ENCODE measurements around the gene FIZ1.

The FIZ1 gene

DNA sequence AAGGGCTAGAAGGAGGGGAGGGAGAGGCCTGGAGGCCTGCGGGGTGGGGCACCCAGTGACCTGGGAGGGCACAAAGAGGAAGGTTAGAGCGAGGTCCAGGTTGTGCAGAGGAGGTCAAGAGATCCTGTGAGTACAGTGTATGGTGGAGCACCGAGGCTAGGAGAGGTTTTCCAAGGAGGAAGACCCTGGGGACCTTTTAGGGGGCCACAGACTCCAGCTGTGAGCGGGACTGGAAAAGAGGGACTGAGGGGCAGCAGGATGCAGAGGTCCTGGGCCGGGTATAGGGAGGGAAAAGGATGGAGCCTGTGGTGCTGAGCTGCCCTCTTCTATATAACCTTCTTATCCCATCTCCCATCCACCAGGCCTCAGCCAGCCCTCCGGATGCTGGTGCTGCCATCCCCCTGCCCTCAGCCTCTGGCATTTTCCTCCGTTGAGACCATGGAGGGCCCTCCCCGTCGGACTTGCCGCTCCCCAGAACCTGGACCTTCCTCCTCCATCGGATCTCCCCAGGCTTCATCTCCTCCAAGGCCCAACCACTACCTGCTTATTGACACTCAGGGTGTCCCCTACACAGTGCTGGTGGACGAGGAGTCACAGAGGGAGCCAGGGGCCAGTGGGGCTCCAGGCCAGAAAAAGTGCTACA is 45.0 kb upstream of the FIZ1 start:
- DNase-seq (ENCODE audit: low spot score): no peak
- TF ChIP-seq, protein P1, sequence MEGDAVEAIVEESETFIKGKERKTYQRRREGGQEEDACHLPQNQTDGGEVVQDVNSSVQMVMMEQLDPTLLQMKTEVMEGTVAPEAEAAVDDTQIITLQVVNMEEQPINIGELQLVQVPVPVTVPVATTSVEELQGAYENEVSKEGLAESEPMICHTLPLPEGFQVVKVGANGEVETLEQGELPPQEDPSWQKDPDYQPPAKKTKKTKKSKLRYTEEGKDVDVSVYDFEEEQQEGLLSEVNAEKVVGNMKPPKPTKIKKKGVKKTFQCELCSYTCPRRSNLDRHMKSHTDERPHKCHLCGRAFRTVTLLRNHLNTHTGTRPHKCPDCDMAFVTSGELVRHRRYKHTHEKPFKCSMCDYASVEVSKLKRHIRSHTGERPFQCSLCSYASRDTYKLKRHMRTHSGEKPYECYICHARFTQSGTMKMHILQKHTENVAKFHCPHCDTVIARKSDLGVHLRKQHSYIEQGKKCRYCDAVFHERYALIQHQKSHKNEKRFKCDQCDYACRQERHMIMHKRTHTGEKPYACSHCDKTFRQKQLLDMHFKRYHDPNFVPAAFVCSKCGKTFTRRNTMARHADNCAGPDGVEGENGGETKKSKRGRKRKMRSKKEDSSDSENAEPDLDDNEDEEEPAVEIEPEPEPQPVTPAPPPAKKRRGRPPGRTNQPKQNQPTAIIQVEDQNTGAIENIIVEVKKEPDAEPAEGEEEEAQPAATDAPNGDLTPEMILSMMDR (IDR thresholded peaks at IDR 0.05; ENCODE audit: borderline replicate concordance, control extremely low read depth, extremely low read depth, insufficient read depth, missing control alignments): no peak
- in situ Hi-C loops (cut with MboI; ENCODE audit: low sequenced_read_pairs, unreplicated experiment): no loop called here

DNA sequence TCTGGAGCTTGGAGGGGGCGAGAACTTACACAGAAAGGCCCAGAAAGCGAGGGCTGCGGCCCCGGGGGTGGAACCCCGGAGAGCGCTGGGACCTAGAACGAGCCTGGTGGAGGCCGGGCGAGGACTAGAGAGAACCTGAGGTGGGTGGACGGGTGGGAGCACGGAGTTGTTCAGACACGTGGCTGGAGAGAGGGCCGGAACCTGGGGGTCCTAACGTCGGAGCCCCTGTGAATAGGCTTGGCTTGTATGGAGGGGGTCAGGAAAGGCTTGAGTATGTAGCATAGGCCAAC is 44.5 kb upstream of the FIZ1 start:
- in situ Hi-C loops (cut with MboI; ENCODE audit: low sequenced_read_pairs, unreplicated experiment): no loop called here
- TF ChIP-seq, protein P1 (IDR thresholded peaks at IDR 0.05; ENCODE audit: borderline replicate concordance, control extremely low read depth, extremely low read depth, insufficient read depth, missing control alignments): no peak
- DNase-seq (ENCODE audit: low spot score): no peak

DNA sequence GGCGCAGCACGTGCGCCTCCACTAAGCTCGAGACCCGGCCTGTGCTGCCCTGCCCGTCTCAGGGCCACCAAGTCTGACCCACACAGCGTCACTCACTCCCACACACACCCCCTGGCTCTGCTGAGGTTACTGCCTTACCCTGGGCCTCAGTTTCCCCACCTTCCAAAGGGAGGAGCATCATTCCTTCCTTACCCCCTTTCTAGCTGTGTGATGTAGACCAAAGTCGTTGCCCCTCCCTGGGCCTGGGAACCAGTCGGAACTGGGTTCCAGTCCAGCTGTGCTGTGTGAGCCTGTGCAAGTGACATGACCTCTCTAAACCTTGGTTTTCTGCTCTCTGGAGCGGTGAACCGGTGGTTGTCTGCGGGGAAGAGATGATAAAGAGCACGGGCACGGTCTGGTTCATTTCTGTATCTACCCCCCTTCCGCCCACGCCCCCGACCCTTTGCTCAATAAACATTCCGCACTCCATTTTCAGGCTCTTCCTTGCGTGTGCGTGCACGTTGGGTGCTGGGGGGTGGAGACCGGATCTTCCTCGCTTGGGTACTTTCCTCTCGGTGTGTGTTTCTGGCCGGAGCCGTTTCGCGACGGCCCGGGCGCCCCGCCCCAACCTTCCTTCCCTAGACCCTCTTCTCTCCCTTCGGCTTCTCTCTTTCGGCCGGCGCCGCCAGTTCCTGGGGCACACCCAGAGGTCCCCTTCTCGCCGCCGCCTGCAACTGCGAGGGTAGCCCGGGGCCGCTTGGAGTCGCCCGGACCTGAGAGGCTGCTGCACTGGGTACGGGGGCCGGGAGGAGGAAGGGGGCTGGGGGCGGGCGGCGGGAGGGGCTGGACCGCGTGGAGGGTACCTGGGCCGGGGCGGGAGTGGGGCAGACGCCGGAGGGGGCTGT is 43.9 kb upstream of the FIZ1 start, which contains the start of gene ZNF581:
TSS of gene ZNF581 (plus strand) at position 647 of the 884 bp plus-strand sequence. CDS start 923 bp downstream, outside the sequence.
- TF ChIP-seq, protein P1 (IDR thresholded peaks at IDR 0.05; ENCODE audit: borderline replicate concordance, control extremely low read depth, extremely low read depth, insufficient read depth, missing control alignments): no peak
- peak; percentile 86 for DNase-seq (ENCODE audit: low spot score)
- in situ Hi-C loops (cut with MboI; ENCODE audit: low sequenced_read_pairs, unreplicated experiment): no loop called here

DNA sequence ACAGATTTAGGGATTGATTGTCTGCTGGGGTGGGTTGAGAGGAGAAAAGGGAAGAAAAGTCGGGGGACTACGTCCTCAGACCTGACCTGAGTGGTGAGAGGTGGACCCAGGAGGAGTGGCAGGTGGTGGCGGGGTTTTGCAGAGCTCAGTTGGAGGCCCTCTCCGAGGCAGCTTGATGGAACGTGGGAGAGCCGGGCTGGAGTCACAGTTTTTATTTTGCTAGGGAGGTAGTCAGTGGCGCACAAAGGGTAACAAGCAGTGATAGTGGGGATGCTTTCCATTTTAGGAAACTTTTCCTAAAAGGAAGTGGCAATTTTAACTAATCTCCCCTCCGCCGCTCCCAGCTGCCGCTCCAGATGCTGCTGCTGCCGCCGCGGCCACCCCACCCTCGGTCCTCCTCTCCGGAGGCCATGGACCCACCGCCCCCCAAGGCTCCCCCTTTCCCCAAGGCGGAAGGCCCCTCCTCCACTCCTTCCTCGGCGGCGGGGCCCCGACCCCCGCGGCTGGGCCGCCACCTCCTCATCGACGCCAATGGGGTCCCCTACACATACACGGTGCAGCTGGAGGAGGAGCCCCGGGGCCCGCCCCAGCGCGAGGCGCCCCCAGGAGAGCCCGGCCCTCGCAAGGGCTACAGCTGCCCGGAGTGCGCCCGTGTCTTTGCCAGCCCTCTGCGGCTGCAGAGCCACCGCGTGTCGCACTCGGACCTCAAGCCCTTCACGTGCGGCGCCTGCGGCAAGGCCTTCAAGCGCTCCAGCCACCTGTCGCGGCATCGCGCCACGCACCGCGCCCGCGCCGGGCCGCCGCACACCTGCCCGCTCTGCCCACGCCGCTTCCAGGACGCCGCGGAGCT is 43.1 kb upstream of the FIZ1 start:
- no peak for DNase-seq (ENCODE audit: low spot score)
- TF ChIP-seq, protein P1 (IDR thresholded peaks at IDR 0.05; ENCODE audit: borderline replicate concordance, control extremely low read depth, extremely low read depth, insufficient read depth, missing control alignments): no peak
- in situ Hi-C loops (cut with MboI; ENCODE audit: low sequenced_read_pairs, unreplicated experiment): no loop called here

DNA sequence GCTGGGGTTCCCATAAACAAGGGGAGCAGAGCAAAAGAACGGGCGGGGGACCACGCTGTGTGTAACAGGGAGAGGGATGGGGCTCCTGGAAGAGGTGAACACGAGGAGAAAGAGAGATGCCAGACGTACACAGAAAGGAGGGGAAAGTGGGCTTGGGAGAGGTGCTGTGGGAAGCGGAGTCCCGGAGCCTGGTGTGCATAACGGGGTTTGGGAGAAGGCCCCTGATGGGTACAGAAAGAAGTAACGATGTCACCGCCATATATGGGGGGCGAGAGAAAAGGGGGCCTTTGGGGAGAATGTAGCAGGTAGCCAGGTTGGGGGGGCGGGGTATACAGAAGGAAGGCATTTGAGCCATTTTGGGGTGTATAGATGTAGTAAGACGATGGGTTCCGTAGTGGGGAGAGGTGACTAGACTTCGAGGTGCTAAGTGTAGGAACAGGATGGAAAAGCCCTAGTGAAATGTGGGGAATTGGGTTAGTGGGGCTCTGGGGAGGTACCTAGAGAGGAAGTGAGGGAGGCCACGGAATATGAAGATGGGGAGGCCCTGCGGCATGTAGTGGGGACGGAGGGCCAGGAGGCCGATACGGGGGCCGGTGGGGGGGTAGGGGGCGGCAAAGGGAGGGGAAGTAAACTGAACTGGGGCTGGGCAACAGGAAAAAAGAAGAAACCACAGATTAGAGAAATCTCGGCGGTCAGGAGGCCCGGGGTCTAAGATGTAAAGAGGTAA is 42.3 kb upstream of the FIZ1 start:
- no peak for DNase-seq (ENCODE audit: low spot score)
- TF ChIP-seq, protein P1 (IDR thresholded peaks at IDR 0.05; ENCODE audit: borderline replicate concordance, control extremely low read depth, extremely low read depth, insufficient read depth, missing control alignments): no peak
- in situ Hi-C loops (cut with MboI; ENCODE audit: low sequenced_read_pairs, unreplicated experiment): no loop called here

Measured in GM13976 (cell line).